ENCODE measurements around the gene JAZF1. TPM values are rescaled to one million over a fixed set of nuclear protein-coding genes. Genes with fewer than 3 reads are reported as not detected.
A peak's percentile ranks its signal among the peaks of the same experiment; 100 is the strongest.

Gene JAZF1
- total RNA-seq, 1 donor from 2014 or later: 33.8 TPM

GRCh38 chr7:27947586-27948278, 232.9 kb downstream of the JAZF1 start:
- peaks cover 2% of the 10 kb centered on the region for H3K36me3 Mint-ChIP-seq (ENCODE audit: low read depth)
- no peak overlapping the region for H3K4me3 Mint-ChIP-seq (ENCODE audit: unreplicated experiment)
- H3K27ac Mint-ChIP-seq (ENCODE audit: unreplicated experiment): peak overlapping the region; percentile 62
- no peak for DNase-seq (ENCODE audit: low spot score)
- H3K27me3 Mint-ChIP-seq (ENCODE audit: low read depth): no peaks in the 10 kb centered on the region
- peaks cover 44% of the 10 kb centered on the region for H3K4me1 Mint-ChIP-seq (ENCODE audit: low read depth)
- no peaks in the 10 kb centered on the region for H3K9me3 Mint-ChIP-seq (ENCODE audit: low read depth)
- TF ChIP-seq CTCF (IDR thresholded peaks at IDR 0.05): no peak

GRCh38 chr7:27946351-27946750, 234.2 kb downstream of the JAZF1 start:
- peaks cover 2% of the 10 kb centered on the region for H3K36me3 Mint-ChIP-seq (ENCODE audit: low read depth)
- H3K4me1 Mint-ChIP-seq (ENCODE audit: low read depth): peaks cover 33% of the 10 kb centered on the region

GRCh38 chr7:27945058-27945795, 235.4 kb downstream of the JAZF1 start:
- Mint-ChIP-seq H3K36me3 (ENCODE audit: low read depth) (peaks cover 4% of the 10 kb centered on the region), H3K4me1 (ENCODE audit: low read depth) (peaks cover 33% of the 10 kb centered on the region), H3K4me3 (ENCODE audit: unreplicated experiment) (no peak overlapping the region), H3K27me3 (ENCODE audit: low read depth) (no peaks in the 10 kb centered on the region), H3K9me3 (ENCODE audit: low read depth) (no peaks in the 10 kb centered on the region), H3K27ac (ENCODE audit: unreplicated experiment) (no peak overlapping the region)
- DNase-seq (ENCODE audit: low spot score): no peak
- TF ChIP-seq CTCF (IDR thresholded peaks at IDR 0.05): no peak

More at GRCh38 chr7:27946351-27946750, 234.2 kb downstream of the JAZF1 start:
- Mint-ChIP-seq H3K4me3 (ENCODE audit: unreplicated experiment) (no peak overlapping the region), H3K27me3 (ENCODE audit: low read depth) (no peaks in the 10 kb centered on the region), H3K9me3 (ENCODE audit: low read depth) (no peaks in the 10 kb centered on the region), H3K27ac (ENCODE audit: unreplicated experiment) (no peak overlapping the region)
- DNase-seq (ENCODE audit: low spot score): no peak
- TF ChIP-seq CTCF (IDR thresholded peaks at IDR 0.05): no peak

- H3K36me3 Mint-ChIP-seq (ENCODE audit: low read depth): peaks cover 3% of the 10 kb centered on the region
- TF ChIP-seq CTCF (IDR thresholded peaks at IDR 0.05): no peak
- H3K4me1 Mint-ChIP-seq (ENCODE audit: low read depth): peaks cover 33% of the 10 kb centered on the region
- no peak for DNase-seq (ENCODE audit: low spot score)
- no peaks in the 10 kb centered on the region for H3K9me3 Mint-ChIP-seq (ENCODE audit: low read depth)
- H3K27ac Mint-ChIP-seq (ENCODE audit: unreplicated experiment): peak overlapping the region; percentile 41
- no peak overlapping the region for H3K4me3 Mint-ChIP-seq (ENCODE audit: unreplicated experiment)
- H3K27me3 Mint-ChIP-seq (ENCODE audit: low read depth): no peaks in the 10 kb centered on the region
These were observed 236.0 kb downstream of the JAZF1 start for GRCh38 chr7:27944643-27945042.

- peaks cover 30% of the 10 kb centered on the region for H3K4me1 Mint-ChIP-seq (ENCODE audit: low read depth)
- H3K9me3 Mint-ChIP-seq (ENCODE audit: low read depth): no peaks in the 10 kb centered on the region
- H3K27ac Mint-ChIP-seq (ENCODE audit: unreplicated experiment): no peak overlapping the region
- H3K27me3 Mint-ChIP-seq (ENCODE audit: low read depth): no peaks in the 10 kb centered on the region
- no peak overlapping the region for H3K4me3 Mint-ChIP-seq (ENCODE audit: unreplicated experiment)
- TF ChIP-seq CTCF (IDR thresholded peaks at IDR 0.05): no peak
- peaks cover 3% of the 10 kb centered on the region for H3K36me3 Mint-ChIP-seq (ENCODE audit: low read depth)
- no peak for DNase-seq (ENCODE audit: low spot score)
These were observed 237.4 kb downstream of the JAZF1 start for GRCh38 chr7:27943241-27943640.

Measured in chondrocyte (in vitro differentiated cells).